Ishikawa (cell line): ENCODE measurements around the gene NKX3-2.

ENCODE experiments used
- CEBPB ChIP-seq: IDR thresholded peaks from 2 replicates; pipeline ENCODE4 v1.6.1; 2012
- CREB1 ChIP-seq: IDR thresholded peaks from 2 replicates; pipeline ENCODE4 v1.6.1; 2012; ENCODE audit warnings: low read depth
- EGR1 ChIP-seq: IDR thresholded peaks from 2 replicates; pipeline ENCODE4 v1.6.1; 2012
- EP300 ChIP-seq: IDR thresholded peaks from 2 replicates; pipeline ENCODE4 v1.6.1; 2012; ENCODE audit warnings: borderline replicate concordance
- FOXM1 ChIP-seq: IDR thresholded peaks from 2 replicates; pipeline ENCODE4 v1.6.1; 2012; ENCODE audit warnings: low read depth, borderline replicate concordance
- MAX ChIP-seq: IDR thresholded peaks from 2 replicates; pipeline ENCODE4 v1.6.1; 2012
- NFIC ChIP-seq: IDR thresholded peaks from 2 replicates; pipeline ENCODE4 v1.6.1; 2012
- RAD21 ChIP-seq: IDR thresholded peaks from 2 replicates; pipeline ENCODE4 v1.6.1; 2012; ENCODE audit warnings: low read depth
- REST ChIP-seq: IDR thresholded peaks from 2 replicates; pipeline ENCODE4 v1.6.1; 2012; ENCODE audit warnings: low read depth, mild to moderate bottlenecking
- TAF1 ChIP-seq: IDR thresholded peaks from 2 replicates; pipeline ENCODE4 v1.6.1; 2012; ENCODE audit warnings: low read depth, mild to moderate bottlenecking
- TCF12 ChIP-seq: IDR thresholded peaks from 2 replicates; pipeline ENCODE4 v1.6.1; 2012; ENCODE audit warnings: low read depth
- TEAD4 ChIP-seq: IDR thresholded peaks from 2 replicates; pipeline ENCODE4 v1.6.1; 2012
- YY1 ChIP-seq: IDR thresholded peaks from 2 replicates; pipeline ENCODE4 v1.6.1; 2012; ENCODE audit warnings: low read depth
- ZBTB7A ChIP-seq: IDR thresholded peaks from 2 replicates; pipeline ENCODE4 v1.6.1; 2012; ENCODE audit warnings: low read depth
- TF ChIP-seq, protein P1 (sequence below): IDR thresholded peaks from 2 replicates; pipeline ENCODE4 v1.6.1; 2012

NKX3-2 gene

GRCh38 chr4:13548984-13549546 lies 4.8 kb upstream of the NKX3-2 start:
- peak; percentile 98 for TF ChIP-seq RAD21
- TF ChIP-seq REST: no peak
- peak; percentile 69; the same call in 1 of the 2 replicates for TF ChIP-seq ZBTB7A
- TF ChIP-seq, protein P1, sequence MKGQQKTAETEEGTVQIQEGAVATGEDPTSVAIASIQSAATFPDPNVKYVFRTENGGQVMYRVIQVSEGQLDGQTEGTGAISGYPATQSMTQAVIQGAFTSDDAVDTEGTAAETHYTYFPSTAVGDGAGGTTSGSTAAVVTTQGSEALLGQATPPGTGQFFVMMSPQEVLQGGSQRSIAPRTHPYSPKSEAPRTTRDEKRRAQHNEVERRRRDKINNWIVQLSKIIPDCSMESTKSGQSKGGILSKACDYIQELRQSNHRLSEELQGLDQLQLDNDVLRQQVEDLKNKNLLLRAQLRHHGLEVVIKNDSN: no peak

GRCh38 chr4:13548059-13548983 lies 4.0 kb upstream of the NKX3-2 start:
- TF ChIP-seq FOXM1 (no peak), EP300 (no peak), RAD21 (no peak), YY1 (no peak), REST (no peak), ZBTB7A (no peak), NFIC (no peak)

- TF ChIP-seq MAX (peak; percentile 60), REST (no peak), EGR1 (no peak), TAF1 (0 out of 2 replicates have a peak, but pooled peaks have one; percentile 21)
- TF ChIP-seq, protein P1: peak; percentile 47; the same call in 1 of the 2 replicates
Observed at GRCh38 chr4:13547485-13548041, 3.3 kb upstream of the NKX3-2 start.

DNA sequence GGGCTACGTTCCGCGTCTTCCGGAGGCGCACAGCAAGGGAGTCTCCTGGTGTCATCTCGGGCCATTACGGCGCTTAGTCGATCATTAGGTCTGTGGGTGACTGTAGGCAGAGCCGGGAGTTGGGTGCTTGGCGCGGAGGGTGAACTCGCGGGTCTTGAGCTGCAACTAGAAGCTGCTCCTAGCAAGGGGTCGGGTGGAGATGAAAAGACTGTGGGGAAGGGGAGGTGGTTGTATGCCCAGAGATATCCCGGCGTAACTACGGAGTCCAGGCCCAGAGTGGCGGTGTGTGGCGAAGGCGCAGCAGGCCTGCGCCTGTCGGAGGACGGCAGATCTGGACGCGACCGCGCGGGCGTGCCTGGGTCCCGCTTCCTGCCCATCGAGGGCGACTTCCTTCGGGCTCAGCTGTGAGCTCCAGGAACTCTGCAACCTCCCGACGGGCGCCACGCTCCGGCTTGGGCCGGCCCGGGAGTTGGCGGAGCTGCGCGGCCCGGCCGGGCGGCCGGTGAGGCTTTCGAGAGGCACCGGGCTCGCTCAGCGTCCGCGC lies 2.7 kb upstream of the NKX3-2 start:
- TF ChIP-seq EGR1 (no peak), MAX (no peak)

GRCh38 chr4:13546142-13546940 lies 2.0 kb upstream of the NKX3-2 start:
- TF ChIP-seq RAD21: no peak
- TF ChIP-seq NFIC: no peak
- TF ChIP-seq, protein P1: no peak
- TF ChIP-seq YY1: no peak
- no peak for TF ChIP-seq TEAD4
- no peak for TF ChIP-seq MAX
- TF ChIP-seq EGR1: no peak
- TF ChIP-seq CEBPB: no peak
- no peak for TF ChIP-seq EP300
- no peak for TF ChIP-seq CREB1
- no peak for TF ChIP-seq FOXM1
- no peak for TF ChIP-seq TCF12
- no peak for TF ChIP-seq REST
- no peak for TF ChIP-seq TAF1
- no peak for TF ChIP-seq ZBTB7A
